Lower leg skin (tissue), 3 donors: ENCODE data around the gene TCF7L2.

ENCODE experiments used
- CTCF ChIP-seq, 3 donors: fragments of 450-650 bp; IDR thresholded peaks; one replicate each; pipeline ENCODE4 v1.5.1; 2016; ENCODE audit warnings: antibody characterized with exemption in 3 of 3, mild to moderate bottlenecking in 3 of 3, moderate library complexity in 2 of 3
- POLR2A ChIP-seq, 2 donors: fragments of 450-650 bp; IDR thresholded peaks; one replicate each; pipeline ENCODE4 v1.6.1; 2016 to 2017; ENCODE audit warnings: antibody characterized with exemption in 2 of 2, mild to moderate bottlenecking in 1 of 2, moderate library complexity in 1 of 2

- TF ChIP-seq CTCF (IDR thresholded peaks at IDR 0.05) (no peak), POLR2A (IDR thresholded peaks at IDR 0.05) (no peak)
These were observed 154.0 kb downstream of the TCF7L2 start for GRCh38 chr10:113104047-113104446.
